AG04450 (cell line): Measurements from ENCODE around the gene MSRB3. TPM values are rescaled to one million over a fixed set of nuclear protein-coding genes. Genes with fewer than 3 reads are reported as not detected.

Experiments
- CTCF ChIA-PET: fragments of 300-600, 350-600 bp; formaldehyde crosslinking; extraction: SDS; loops from one replicate; lab custom pipeline; 2022; ENCODE audit warnings: antibody characterized with exemption, inconsistent platforms; lab: Charles Lee
- POLR2A ChIA-PET: fragments of 350-600 bp; formaldehyde crosslinking; extraction: SDS; loops from one replicate; lab custom pipeline; 2021; ENCODE audit warnings: antibody characterized with exemption, inconsistent platforms; lab: Yijun Ruan, JAX
- DNase-seq: peaks from one replicate; pipeline ENCODE4 v3.0.0-alpha.2; 2011; ENCODE audit warnings: low read depth, low spot score
- H3K27ac ChIP-seq: one replicate; pipeline ENCODE4 v1.5.1; 2012; ENCODE audit warnings: low read depth, low read length, control low read depth
- H3K27me3 ChIP-seq: one replicate; pipeline ENCODE4 v1.6.0; 2012; ENCODE audit warnings: low read length; ENCODE audit not compliant: control insufficient read depth, insufficient read depth
- H3K4me3 ChIP-seq: 2 replicates; pipeline ENCODE4 v1.5.1; 2011; ENCODE audit warnings: mild to moderate bottlenecking, low read depth, low read length, control low read depth
- H3K9me3 ChIP-seq: 2 replicates; pipeline ENCODE4 v1.5.1; 2012; ENCODE audit warnings: low read length; ENCODE audit not compliant: control insufficient read depth, insufficient read depth
- CTCF ChIP-seq: IDR thresholded peaks from 2 replicates; pipeline ENCODE4 v1.5.1; 2011; ENCODE audit warnings: low read depth, low read length, control low read depth, inconsistent platforms
- polyA plus RNA-seq: library from polyadenylated mRNA; depleted of rRNA; stranded (reverse); fragments of >200 nt; gene quantifications from 2 replicates; pipeline ENCODE4 v1.2.3, GENCODE V29; 2011

MSRB3 gene
- polyA plus RNA-seq, 1 experiment, result 75.6 TPM

- H3K27ac ChIP-seq, result no peak overlapping the region
- no peak for TF ChIP-seq CTCF
- no peak overlapping the region for H3K4me3 ChIP-seq
- CTCF ChIA-PET, result interaction anchor here (0.5 to 1.4 kb wide), 9 partner anchors 10 to 831 kb away, joined by 3 to 7 read pairs (median 3); no protein-coding TSS in a partner anchor
- no peaks in the 10 kb centered on the region for H3K9me3 ChIP-seq
- no peak for DNase-seq
- POLR2A ChIA-PET, result no interaction called here
- no peaks in the 10 kb centered on the region for H3K27me3 ChIP-seq
These were observed 21.6 kb downstream of the MSRB3 start for GRCh38 chr12:65300097-65300496.

- no peak overlapping the region for H3K4me3 ChIP-seq
- no peaks in the 10 kb centered on the region for H3K9me3 ChIP-seq
- peak; percentile 52 for TF ChIP-seq CTCF
- H3K27ac ChIP-seq, result no peak overlapping the region
- CTCF ChIA-PET, result interaction anchor here (0.7 to 1.9 kb wide), 11 partner anchors 11 to 831 kb away, joined by 3 to 7 read pairs (median 4); no protein-coding TSS in a partner anchor
- POLR2A ChIA-PET, result no interaction called here
- DNase-seq, result no peak
- H3K27me3 ChIP-seq, result no peaks in the 10 kb centered on the region
These were observed 22.3 kb downstream of the MSRB3 start for GRCh38 chr12:65300679-65301349.

GRCh38 chr12:65302891-65303290 is 24.4 kb downstream of the MSRB3 start:
- H3K4me3 ChIP-seq, result no peak overlapping the region
- no peaks in the 10 kb centered on the region for H3K27me3 ChIP-seq
- CTCF ChIA-PET, result interaction anchor here (1.3 kb wide), 2 partner anchors 9 to 300 kb away, joined by 5 read pairs; no protein-coding TSS in a partner anchor
- no peak overlapping the region for H3K27ac ChIP-seq
- no peak for TF ChIP-seq CTCF
- no peak for DNase-seq
- no peaks in the 10 kb centered on the region for H3K9me3 ChIP-seq
- POLR2A ChIA-PET, result no interaction called here

GRCh38 chr12:65305346-65305950 is 27.0 kb downstream of the MSRB3 start:
- Histone ChIP-seq H3K27ac (no peak overlapping the region), H3K27me3 (no peaks in the 10 kb centered on the region), H3K4me3 (no peak overlapping the region), H3K9me3 (no peaks in the 10 kb centered on the region)
- ChIA-PET CTCF (interaction anchor here (0.6 to 2.3 kb wide), 23 partner anchors 16 to 815 kb away, joined by 3 to 8 read pairs (median 3); no protein-coding TSS in a partner anchor), POLR2A (no interaction called here)
- no peak for TF ChIP-seq CTCF
- no peak for DNase-seq
